Skeletal muscle cell (primary cell): Measurements from ENCODE around the gene ETFA.
A peak's percentile ranks its signal among the peaks of the same experiment; 100 is the strongest.
"Not testable (repeated sequence)": the region's sequence is repeated elsewhere in the genome, so short reads cannot be mapped to it uniquely, and the experiment has no call there.

Experiments used
- DNase-seq: peaks from one replicate; pipeline ENCODE4 v3.0.0-alpha.2; 2010; ENCODE audit warnings: low read depth
- H3K4me3 ChIP-seq: 2 replicates; pipeline ENCODE4 v1.5.1; 2011; ENCODE audit warnings: low read depth, mild to moderate bottlenecking, control low read depth, low read length, moderate library complexity

The ETFA gene

GRCh38 chr15:76328958-76329357 lies 17.7 kb upstream of the ETFA start:
- no peak for DNase-seq
- no peak overlapping the region for H3K4me3 ChIP-seq

DNA sequence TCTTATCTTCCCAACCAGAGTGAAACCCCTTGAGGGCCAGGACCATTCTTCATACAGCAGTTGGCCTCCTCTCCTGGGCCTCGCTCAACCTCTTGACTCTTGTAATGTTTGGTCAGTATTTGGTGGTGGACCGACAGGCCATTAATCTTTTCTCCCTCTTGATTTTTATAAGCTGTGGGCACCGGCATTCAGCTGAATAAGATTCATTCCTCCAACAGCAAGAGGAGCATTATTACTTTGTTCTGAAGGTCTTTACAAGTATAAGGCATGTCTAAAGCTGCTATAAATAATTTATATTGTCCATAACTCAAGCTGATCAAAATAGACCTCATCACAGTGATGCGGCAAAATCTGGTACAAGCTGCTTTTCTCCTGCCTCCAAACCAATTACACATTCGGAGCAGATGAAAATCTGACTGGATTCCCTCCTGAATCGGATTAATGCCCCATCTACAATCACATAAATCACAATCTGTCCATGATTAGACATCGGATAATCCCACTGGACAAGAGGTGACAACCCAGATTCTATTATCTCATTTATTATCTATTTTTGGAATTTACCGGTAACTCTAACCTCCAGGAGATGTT lies 16.9 kb upstream of the ETFA start:
- no peak overlapping the region for H3K4me3 ChIP-seq
- no peak for DNase-seq

GRCh38 chr15:76327191-76328105 lies 16.2 kb upstream of the ETFA start:
- no peak for DNase-seq
- no peak overlapping the region for H3K4me3 ChIP-seq

DNA sequence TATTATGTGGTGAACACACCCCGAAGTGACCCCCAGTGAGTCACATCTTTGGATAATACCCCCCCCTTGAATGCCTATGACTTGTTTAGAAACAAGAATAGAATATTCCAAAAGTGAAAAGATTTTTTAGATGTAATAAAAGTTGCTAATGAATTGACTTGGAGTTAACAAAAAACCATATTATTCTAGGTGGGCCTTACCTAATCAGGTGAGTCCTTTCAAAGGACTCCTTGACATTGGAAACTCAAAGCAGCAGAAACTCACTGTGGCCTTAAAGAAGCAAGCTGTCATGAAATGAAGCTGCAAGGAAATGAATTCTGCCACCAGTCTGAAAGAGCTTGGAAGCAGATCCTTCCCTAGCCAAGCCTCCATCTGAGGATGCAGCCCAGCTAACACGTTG lies 14.4 kb upstream of the ETFA start:
- no peak for DNase-seq
- no peak overlapping the region for H3K4me3 ChIP-seq

GRCh38 chr15:76324066-76324465 lies 12.8 kb upstream of the ETFA start:
- no peak overlapping the region for H3K4me3 ChIP-seq
- DNase-seq = no peak

DNA sequence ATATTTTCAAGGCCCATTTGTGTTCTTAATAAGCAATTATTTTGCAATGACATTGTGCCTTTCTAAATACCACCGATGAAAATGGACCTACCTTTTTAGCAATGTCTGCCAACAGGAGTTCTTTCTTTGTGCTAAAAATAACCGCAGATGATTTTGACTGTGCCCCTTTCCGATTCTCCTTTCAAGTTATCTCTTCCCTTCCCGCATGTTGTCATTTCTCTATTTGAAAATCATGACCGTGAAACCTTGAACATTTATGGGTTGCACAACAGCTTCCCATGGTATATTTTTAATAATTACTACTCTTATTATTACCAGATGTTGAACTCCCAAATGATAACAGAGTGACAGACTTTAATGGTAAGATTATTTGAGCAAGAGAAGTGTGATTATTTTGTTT lies 10.3 kb upstream of the ETFA start:
- no peak overlapping the region for H3K4me3 ChIP-seq
- no peak for DNase-seq

DNA sequence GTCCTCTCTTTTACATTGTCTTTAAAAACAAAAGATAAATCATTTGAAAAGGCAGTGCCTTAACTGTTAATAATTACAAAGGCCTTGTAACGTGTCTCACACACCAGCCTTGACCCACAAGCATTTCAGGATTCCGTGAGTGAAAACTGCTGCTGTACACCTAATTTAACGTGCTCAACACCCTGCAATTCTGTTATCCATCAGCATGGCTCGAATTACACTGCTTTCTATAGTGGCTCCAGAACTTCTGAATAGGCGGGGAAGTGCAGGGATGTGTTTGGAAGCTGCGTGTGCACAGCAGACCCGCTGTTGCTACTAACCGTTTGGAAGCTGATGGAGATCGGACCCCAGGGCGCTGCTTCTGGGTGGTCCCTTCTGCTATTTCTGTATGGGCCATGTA lies 9.9 kb upstream of the ETFA start:
- H3K4me3 ChIP-seq = no peak overlapping the region
- DNase-seq = no peak

DNA sequence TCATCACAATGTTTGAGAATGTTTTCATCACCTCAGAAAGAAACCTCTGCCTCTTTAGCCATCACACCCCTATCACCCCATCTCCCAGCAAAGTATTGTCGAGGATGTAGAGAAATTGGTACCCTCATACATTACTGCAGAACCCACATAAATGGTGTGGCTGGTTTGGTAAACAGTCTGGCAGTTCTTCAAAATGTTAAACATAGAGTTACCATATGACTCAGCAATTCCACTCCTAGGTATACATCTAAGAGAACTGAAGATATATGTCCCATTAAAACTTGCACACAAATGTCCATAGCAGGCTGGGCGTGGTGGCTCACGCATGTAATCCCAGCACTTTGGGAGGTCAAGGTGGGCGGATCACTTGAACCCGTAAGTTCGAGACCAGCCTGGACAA lies 8.7 kb upstream of the ETFA start:
- H3K4me3 ChIP-seq = no peak overlapping the region
- DNase-seq = no peak

- no peak for DNase-seq
- no peak overlapping the region for H3K4me3 ChIP-seq
Measured at GRCh38 chr15:76313731-76314130, 2.5 kb upstream of the ETFA start.

GRCh38 chr15:76313175-76313567 lies 1.9 kb upstream of the ETFA start:
- DNase-seq, H3K4me3 ChIP-seq: not testable (repeated sequence)

GRCh38 chr15:76312540-76313174 lies 1.4 kb upstream of the ETFA start:
- H3K4me3 ChIP-seq = no peak overlapping the region
- no peak for DNase-seq

DNA sequence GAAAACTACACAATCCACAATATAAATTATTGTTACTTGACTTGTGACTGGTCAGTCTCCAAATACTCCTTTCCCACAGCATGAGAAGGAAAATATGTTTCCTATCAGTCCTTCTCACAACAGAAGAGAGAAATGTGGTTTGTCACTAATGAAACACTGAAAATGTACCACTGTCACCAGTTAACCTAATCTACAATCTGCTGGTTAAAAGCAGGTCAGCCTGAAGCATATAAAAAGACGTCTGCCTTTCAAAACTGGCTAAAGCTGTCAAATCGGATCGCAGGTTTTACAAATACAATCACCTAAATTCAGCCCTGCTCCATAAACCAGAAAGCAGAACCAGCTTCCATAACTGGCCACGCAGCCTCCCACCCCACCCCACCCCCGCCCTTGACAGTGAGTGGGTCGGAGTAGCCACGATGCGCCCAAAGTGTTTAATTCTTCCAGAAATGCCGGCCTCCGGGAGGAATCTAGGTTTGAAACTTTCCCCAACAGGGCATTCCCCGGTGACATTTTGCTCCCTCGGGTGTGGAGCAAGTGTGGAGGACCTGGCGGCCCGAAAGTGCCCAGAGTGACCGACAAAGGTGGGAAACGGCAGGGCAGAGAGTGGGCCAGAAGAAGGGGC lies 682 bp downstream of the ETFA start:
- peak overlapping the region; percentile 96 for H3K4me3 ChIP-seq
- no peak for DNase-seq

DNA sequence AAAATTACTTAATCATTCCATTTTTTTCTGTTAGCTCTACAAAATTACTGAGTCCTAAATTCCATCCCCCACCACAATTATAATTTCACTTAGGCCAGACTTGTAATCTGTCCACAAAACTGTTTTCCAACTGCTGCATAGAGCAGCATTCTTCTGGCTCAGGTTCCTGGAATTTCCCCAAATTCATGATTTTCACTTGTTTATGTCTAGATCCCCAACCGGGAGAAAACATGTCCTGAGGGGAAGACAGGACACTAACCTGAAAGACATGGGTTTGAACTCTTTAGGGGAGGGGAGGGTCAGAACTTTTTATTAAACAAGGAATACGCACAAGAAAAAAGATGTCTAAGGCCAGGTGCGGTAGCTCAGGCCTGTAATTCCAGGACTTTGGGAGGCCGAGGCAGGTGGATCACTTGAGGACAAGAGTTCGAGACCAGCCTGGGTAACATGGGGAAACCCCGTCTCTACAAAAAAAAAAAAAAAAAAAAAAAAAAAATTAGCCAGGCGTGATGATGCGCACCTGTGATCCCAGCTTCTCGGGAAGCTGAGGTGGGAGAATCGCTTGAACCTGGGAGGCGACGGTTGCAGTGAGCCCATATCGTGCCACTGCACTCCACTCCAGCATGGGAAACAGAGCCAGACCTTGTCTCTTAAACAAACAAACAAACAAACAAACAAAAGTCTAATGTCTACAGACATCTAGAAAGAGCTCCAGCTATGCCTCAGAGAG lies 1.5 kb downstream of the ETFA start:
- DNase-seq = no peak
- H3K4me3 ChIP-seq = peak overlapping the region; percentile 96

DNA sequence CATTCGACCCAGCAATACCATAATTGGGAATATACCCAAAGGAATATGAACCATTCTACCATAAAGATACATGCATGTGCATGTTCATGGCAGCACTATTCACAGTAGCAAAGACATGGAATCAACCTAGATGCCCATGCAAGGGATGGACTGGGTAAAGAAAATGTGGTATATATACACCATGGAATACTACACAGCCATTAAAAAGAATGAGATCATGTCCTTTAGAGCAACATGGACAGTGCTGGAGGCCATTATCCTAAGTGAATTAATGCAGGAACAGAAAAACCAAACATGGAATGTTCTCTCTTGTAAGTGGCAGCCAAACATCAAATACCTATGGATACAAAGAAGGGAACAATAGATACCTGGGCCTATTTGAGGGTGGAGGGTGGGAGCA lies 7.4 kb downstream of the ETFA start:
- no peak for DNase-seq
- no peak overlapping the region for H3K4me3 ChIP-seq

DNA sequence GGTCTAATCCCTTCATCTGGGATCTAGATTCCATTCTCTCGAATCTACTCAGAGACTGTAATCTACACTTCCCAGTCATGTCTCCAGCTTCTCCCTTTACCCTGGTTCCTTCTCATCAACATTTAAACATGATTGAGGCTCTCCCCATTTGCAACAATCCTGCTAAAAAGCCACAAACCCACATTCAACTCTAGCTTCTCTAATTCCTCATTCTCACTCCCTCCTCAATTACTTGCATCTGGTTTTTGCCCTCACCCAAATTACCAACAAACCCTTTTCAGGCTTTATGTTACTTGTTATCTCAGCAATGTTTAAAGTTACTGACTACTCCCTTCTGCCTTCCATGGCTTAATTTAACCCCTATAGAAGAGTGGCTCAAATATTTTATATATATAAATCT lies 11.5 kb downstream of the ETFA start:
- no peak overlapping the region for H3K4me3 ChIP-seq
- DNase-seq = no peak

- no peak overlapping the region for H3K4me3 ChIP-seq
- DNase-seq = no peak
Measured at GRCh38 chr15:76298986-76299385, 12.3 kb downstream of the ETFA start.

DNA sequence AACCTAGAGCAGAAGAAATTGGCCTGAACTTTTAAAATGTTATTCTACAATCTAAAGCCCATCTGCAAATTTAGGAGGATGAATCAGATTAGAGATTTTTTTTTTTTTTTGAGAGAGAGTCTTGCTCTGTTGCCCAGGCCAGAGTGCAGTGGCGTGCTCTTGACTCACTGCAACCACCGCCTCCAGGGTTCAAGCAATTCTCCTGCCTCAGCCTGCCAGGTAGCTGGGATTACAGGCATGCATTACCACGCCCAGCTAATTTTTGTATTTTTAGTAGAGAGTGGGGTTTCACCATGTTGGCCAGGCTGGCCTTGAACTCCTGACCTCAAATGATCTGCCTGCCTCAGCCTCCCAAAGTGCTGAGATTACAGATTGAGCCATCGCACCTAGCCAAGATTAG lies 13.3 kb downstream of the ETFA start:
- not testable (repeated sequence) for DNase-seq

GRCh38 chr15:76296849-76297248 lies 14.4 kb downstream of the ETFA start:
- no peak for DNase-seq
- H3K4me3 ChIP-seq = no peak overlapping the region

More for the DNA sequence above, 13.3 kb downstream of the ETFA start:
- H3K4me3 ChIP-seq = not testable (repeated sequence)

DNA sequence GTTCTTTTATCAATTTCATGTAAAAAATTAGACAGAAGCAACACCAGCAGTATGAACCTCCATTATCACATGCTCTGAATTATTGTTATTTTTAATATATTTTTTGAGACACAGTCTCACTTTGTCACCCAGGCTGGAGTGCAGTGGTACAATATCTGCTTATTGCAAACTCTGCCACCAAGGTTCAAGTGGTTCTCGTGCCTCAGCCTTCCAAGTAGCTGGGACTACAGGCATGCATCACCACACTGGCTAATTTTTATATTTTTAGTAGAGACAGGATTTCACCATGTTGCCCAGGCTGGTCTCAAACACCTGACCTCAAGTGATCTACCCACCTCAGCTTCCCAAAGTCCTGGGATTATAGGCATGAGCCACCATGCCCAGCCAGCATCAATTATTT lies 16.8 kb downstream of the ETFA start:
- not testable (repeated sequence) for H3K4me3 ChIP-seq, DNase-seq

DNA sequence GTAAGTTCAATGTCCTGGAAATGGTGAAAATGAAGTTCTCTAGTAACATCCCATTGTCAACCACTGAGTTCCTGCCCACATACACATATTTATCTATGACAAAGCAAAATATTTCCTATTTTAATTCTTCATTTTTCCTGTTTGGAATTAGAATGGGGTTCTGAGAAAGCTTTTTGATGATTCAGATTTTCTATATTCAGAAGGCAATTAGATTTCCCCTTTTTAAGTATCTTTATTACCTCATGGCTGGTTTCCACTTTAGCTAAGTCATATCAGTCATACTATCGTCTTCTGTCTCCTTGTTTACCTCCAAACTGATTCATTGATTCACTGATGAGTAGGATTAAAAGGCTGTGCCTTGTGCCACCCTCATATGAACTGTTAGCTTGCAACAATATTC lies 17.9 kb downstream of the ETFA start:
- no peak overlapping the region for H3K4me3 ChIP-seq
- no peak for DNase-seq
